SHP77 treated with DMSO at 0.1 percent for 48 hours (cell line): ENCODE data around the gene BMAL1.
"Not testable (repeated sequence)": the region's sequence is repeated elsewhere in the genome, so short reads cannot be mapped to it uniquely, and the experiment has no call there.

ENCODE experiments used
- DNase-seq: peaks from one replicate; lab custom pipeline; 2025; lab: John Stamatoyannopoulos, UW

BMAL1 gene

GRCh38 chr11:13382751-13383150 lies 105.2 kb downstream of the BMAL1 start:
- DNase-seq, result no peak

GRCh38 chr11:13384908-13385640 lies 107.5 kb downstream of the BMAL1 start:
- DNase-seq, result no peak

GRCh38 chr11:13386567-13386966 lies 109.0 kb downstream of the BMAL1 start:
- no peak for DNase-seq

- DNase-seq, result no peak
Measured at GRCh38 chr11:13388741-13389140, 111.2 kb downstream of the BMAL1 start.

GRCh38 chr11:13391217-13391616 lies 113.6 kb downstream of the BMAL1 start:
- DNase-seq, result no peak

- DNase-seq, result not testable (repeated sequence)
Measured at GRCh38 chr11:13398335-13398734, 120.7 kb downstream of the BMAL1 start.

- DNase-seq, result no peak
Measured at GRCh38 chr11:13405220-13405619, 127.6 kb downstream of the BMAL1 start.

GRCh38 chr11:13415201-13415600 lies 137.6 kb downstream of the BMAL1 start:
- DNase-seq, result no peak

- no peak for DNase-seq
Measured at GRCh38 chr11:13421561-13421960, 144.0 kb downstream of the BMAL1 start.

GRCh38 chr11:13423372-13423771 lies 145.8 kb downstream of the BMAL1 start:
- DNase-seq, result no peak

GRCh38 chr11:13427440-13427839 lies 149.8 kb downstream of the BMAL1 start:
- no peak for DNase-seq

- DNase-seq, result no peak
Measured at GRCh38 chr11:13429288-13429687, 151.7 kb downstream of the BMAL1 start.

- no peak for DNase-seq
Measured at GRCh38 chr11:13429836-13430235, 152.2 kb downstream of the BMAL1 start.

GRCh38 chr11:13433437-13433836 lies 155.8 kb downstream of the BMAL1 start:
- no peak for DNase-seq

GRCh38 chr11:13434247-13435205 lies 156.9 kb downstream of the BMAL1 start:
- no peak for DNase-seq

- DNase-seq, result not testable (repeated sequence)
Measured at GRCh38 chr11:13436836-13437235, 159.2 kb downstream of the BMAL1 start.
